Astrocyte (in vitro differentiated cells and primary cell): Measurements from ENCODE around the gene SARDH. TPM values are rescaled to one million over a fixed set of nuclear protein-coding genes. Genes with fewer than 3 reads are reported as not detected.

Experiments used
- DNase-seq: peaks from one replicate; pipeline ENCODE4 v3.0.0-alpha.2; 2010; ENCODE audit warnings: low read depth
- FAIRE-seq: peaks from 2 replicates; lab custom pipeline; 2011; peaks lifted over from hg19 to GRCh38; lab: Jason Lieb, UNC
- H2AFZ ChIP-seq: 2 replicates; pipeline ENCODE4 v1.6.0; 2012; ENCODE audit warnings: low read depth, low read length, inconsistent platforms
- H3K27ac ChIP-seq: 2 replicates; pipeline ENCODE4 v1.5.1; 2011; ENCODE audit warnings: low read depth, low read length, inconsistent platforms
- H3K27me3 ChIP-seq: 2 replicates; pipeline ENCODE4 v1.6.0; 2011; ENCODE audit warnings: low read length, inconsistent platforms; ENCODE audit not compliant: insufficient read depth
- H3K36me3 ChIP-seq: 2 replicates; pipeline ENCODE4 v1.5.1; 2011; ENCODE audit warnings: low read length, inconsistent platforms; ENCODE audit not compliant: insufficient read depth
- H3K4me1 ChIP-seq: 2 replicates; pipeline ENCODE4 v1.5.1; 2011; ENCODE audit warnings: low read length, inconsistent platforms; ENCODE audit not compliant: insufficient read depth
- H3K4me2 ChIP-seq: 2 replicates; pipeline ENCODE4 v1.6.0; 2012; ENCODE audit warnings: low read length, inconsistent platforms
- H3K4me3 ChIP-seq: 2 replicates; pipeline ENCODE4 v1.5.1; 2011; ENCODE audit warnings: low read depth, mild to moderate bottlenecking, low read length, inconsistent platforms; ENCODE audit not compliant: insufficient read depth
- H3K79me2 ChIP-seq: 2 replicates; pipeline ENCODE4 v1.6.0; 2012; ENCODE audit warnings: mild to moderate bottlenecking, low read length, inconsistent platforms; ENCODE audit not compliant: insufficient read depth
- H3K9ac ChIP-seq: 2 replicates; pipeline ENCODE4 v1.6.0; 2012; ENCODE audit warnings: mild to moderate bottlenecking, low read length, inconsistent platforms
- H3K9me3 ChIP-seq: 2 replicates; pipeline ENCODE4 v1.5.1; 2012; ENCODE audit warnings: low read depth, mild to moderate bottlenecking, low read length, inconsistent platforms; ENCODE audit not compliant: insufficient read depth
- H4K20me1 ChIP-seq: 2 replicates; pipeline ENCODE4 v1.6.0; 2012; ENCODE audit warnings: low read length, inconsistent platforms; ENCODE audit not compliant: insufficient read depth
- H3K27ac Mint-ChIP-seq: one replicate; pipeline ENCODE4 v1.8.0; 2021; ENCODE audit warnings: mild to moderate bottlenecking, mixed read lengths; ENCODE audit not compliant: unreplicated experiment
- H3K27me3 Mint-ChIP-seq: one replicate; pipeline ENCODE4 v1.8.0; 2021; ENCODE audit warnings: low read depth, mixed read lengths; ENCODE audit not compliant: unreplicated experiment
- H3K36me3 Mint-ChIP-seq: one replicate; pipeline ENCODE4 v1.8.0; 2021; ENCODE audit warnings: low read depth, mixed read lengths; ENCODE audit not compliant: unreplicated experiment
- H3K4me1 Mint-ChIP-seq: one replicate; pipeline ENCODE4 v1.8.0; 2021; ENCODE audit warnings: low read depth, mixed read lengths; ENCODE audit not compliant: unreplicated experiment
- H3K4me3 Mint-ChIP-seq: one replicate; pipeline ENCODE4 v1.8.0; 2021; ENCODE audit warnings: mild to moderate bottlenecking, moderate library complexity, mixed read lengths; ENCODE audit not compliant: unreplicated experiment
- H3K9me3 Mint-ChIP-seq: one replicate; pipeline ENCODE4 v1.8.0; 2021; ENCODE audit warnings: mild to moderate bottlenecking, mixed read lengths; ENCODE audit not compliant: unreplicated experiment
- CTCF ChIP-seq: IDR thresholded peaks from 2 replicates; pipeline ENCODE4 v1.5.1; 2011; ENCODE audit warnings: low read depth, mild to moderate bottlenecking, inconsistent platforms, low read length, moderate library complexity; ENCODE audit not compliant: insufficient read depth
- EZH2 ChIP-seq: IDR thresholded peaks from 2 replicates; pipeline ENCODE4 v1.6.1; 2012; ENCODE audit warnings: mild to moderate bottlenecking, low read length, inconsistent platforms; ENCODE audit not compliant: insufficient read depth
- total RNA-seq: library from RNA; stranded (reverse); gene quantifications from 2 replicates; pipeline ENCODE4 v1.2.1, GENCODE V29; 2021

The SARDH gene
- total RNA-seq, 1 donor from 2014 or later: 2.8 TPM

GRCh38 chr9:133680976-133681657 lies 57.0 kb downstream of the SARDH start:
- no peak for DNase-seq
- FAIRE-seq: no peak
- Mint-ChIP-seq H3K4me1 (peaks cover 2% of the 10 kb centered on the region), H3K9me3 (peaks cover 2% of the 10 kb centered on the region), H3K36me3 (no peaks in the 10 kb centered on the region), H3K27me3 (peaks cover 25% of the 10 kb centered on the region), H3K4me3 (no peak overlapping the region), H3K27ac (no peak overlapping the region)
- Histone ChIP-seq H3K4me1 (peaks cover 13% of the 10 kb centered on the region), H3K79me2 (no peaks in the 10 kb centered on the region), H3K9me3 (no peaks in the 10 kb centered on the region), H4K20me1 (no peaks in the 10 kb centered on the region), H3K9ac (no peak overlapping the region), H2AFZ (no peak overlapping the region), H3K4me3 (no peak overlapping the region), H3K27me3 (peaks cover under 1% of the 10 kb centered on the region), H3K36me3 (no peaks in the 10 kb centered on the region), H3K27ac (no peak overlapping the region), H3K4me2 (no peak overlapping the region)
- TF ChIP-seq CTCF (no peak), EZH2 (no peak)

GRCh38 chr9:133680250-133680975 lies 57.7 kb downstream of the SARDH start:
- FAIRE-seq (no peak), DNase-seq (no peak)
- no peaks in the 10 kb centered on the region for H3K36me3 ChIP-seq
- H3K4me3 ChIP-seq: no peak overlapping the region
- H3K36me3 Mint-ChIP-seq: no peaks in the 10 kb centered on the region
- no peak for TF ChIP-seq EZH2
- TF ChIP-seq CTCF: no peak
- H3K4me3 Mint-ChIP-seq: no peak overlapping the region
- H4K20me1 ChIP-seq: no peaks in the 10 kb centered on the region
- H3K27ac ChIP-seq: no peak overlapping the region
- no peaks in the 10 kb centered on the region for H3K79me2 ChIP-seq
- H3K9me3 Mint-ChIP-seq: peaks cover 2% of the 10 kb centered on the region
- H2AFZ ChIP-seq: no peak overlapping the region
- peaks cover 25% of the 10 kb centered on the region for H3K27me3 Mint-ChIP-seq
- no peaks in the 10 kb centered on the region for H3K9me3 ChIP-seq
- H3K9ac ChIP-seq: no peak overlapping the region
- peaks cover 2% of the 10 kb centered on the region for H3K4me1 Mint-ChIP-seq
- no peak overlapping the region for H3K27ac Mint-ChIP-seq
- peaks cover 13% of the 10 kb centered on the region for H3K4me1 ChIP-seq
- peaks cover 3% of the 10 kb centered on the region for H3K27me3 ChIP-seq
- no peak overlapping the region for H3K4me2 ChIP-seq
